Liver (tissue), 9 donors: ENCODE measurements around the gene LAMB4. TPM values are rescaled to one million over a fixed set of nuclear protein-coding genes. Genes with fewer than 3 reads are reported as not detected.

Experiments used
- DNase-seq: peaks from one replicate; pipeline ENCODE4 v3.0.0-alpha.2; 2017; ENCODE audit warnings: low spot score
- H3K27ac ChIP-seq, 2 donors: one replicate each; pipeline ENCODE4 v1.7.0; 2013; ENCODE audit warnings: inconsistent platforms in 2 of 2, low read length in 2 of 2, control low read depth in 1 of 2, low read depth in 1 of 2, mild to moderate bottlenecking in 1 of 2
- H3K27me3 ChIP-seq, 4 donors: one replicate each; pipeline versions ENCODE4 v1.6.1 to v1.7.0; 2013; ENCODE audit warnings: low read length in 3 of 4, inconsistent platforms in 1 of 4, mild to moderate bottlenecking in 1 of 4, moderate library complexity in 1 of 4; ENCODE audit not compliant: control insufficient read depth in 4 of 4, insufficient read depth in 4 of 4
- H3K36me3 ChIP-seq, 4 donors: one replicate each; pipeline versions ENCODE4 v1.6.1 to v1.7.0; 2013; ENCODE audit warnings: low read length in 3 of 4, mild to moderate bottlenecking in 3 of 4, low read depth in 1 of 4, moderate library complexity in 1 of 4; ENCODE audit not compliant: control insufficient read depth in 4 of 4, insufficient read depth in 3 of 4
- H3K4me1 ChIP-seq, 4 donors: one replicate each; pipeline versions ENCODE4 v1.6.1 to v1.7.0; 2013; ENCODE audit warnings: low read length in 3 of 4, mild to moderate bottlenecking in 3 of 4, moderate library complexity in 1 of 4; ENCODE audit not compliant: control insufficient read depth in 4 of 4, insufficient read depth in 4 of 4
- H3K4me3 ChIP-seq, 3 donors: one replicate each; pipeline versions ENCODE4 v1.6.1 to v1.7.0; 2013; ENCODE audit warnings: low read length in 3 of 3, control low read depth in 1 of 3, low read depth in 1 of 3, mild to moderate bottlenecking in 1 of 3
- H3K9ac ChIP-seq, 2 donors: one replicate each; pipeline ENCODE4 v1.7.0; 2013; ENCODE audit warnings: low read length in 2 of 2, mild to moderate bottlenecking in 2 of 2, moderate library complexity in 2 of 2, control low read depth in 1 of 2, low read depth in 1 of 2
- H3K9me3 ChIP-seq, 4 donors: one replicate each; pipeline versions ENCODE4 v1.6.1 to v1.7.0; 2013; ENCODE audit warnings: low read length in 3 of 4; ENCODE audit not compliant: control insufficient read depth in 4 of 4
- CTCF ChIP-seq: fragments of 150-350 bp; IDR thresholded peaks from 2 replicates; pipeline ENCODE4 v1.5.1; 2017; ENCODE audit warnings: improper control_type of control experiment, low read depth, low read length; ENCODE audit not compliant: missing input control
- EGR1 ChIP-seq, 2 donors: IDR thresholded peaks; 2 replicates each; pipeline ENCODE4 v1.6.1; 2016 to 2018; ENCODE audit warnings: antibody characterized with exemption in 2 of 2, low read depth in 2 of 2
- FOXA1 ChIP-seq: IDR thresholded peaks from 2 replicates; pipeline ENCODE4 v1.6.1; 2016; ENCODE audit warnings: antibody characterized with exemption
- FOXA2 ChIP-seq: IDR thresholded peaks from 2 replicates; pipeline ENCODE4 v1.6.1; 2016; ENCODE audit warnings: antibody characterized with exemption
- GABPA ChIP-seq, 2 donors: IDR thresholded peaks in 1 of 2; conservative IDR thresholded peaks in 1 of 2; 2 replicates each; pipeline ENCODE4 v1.6.1; 2016; ENCODE audit warnings: antibody characterized with exemption in 2 of 2, mild to moderate bottlenecking in 1 of 2, moderate library complexity in 1 of 2
- HNF4A ChIP-seq, 2 donors: conservative IDR thresholded peaks; 2 replicates each; pipeline ENCODE4 v1.6.1; 2016; ENCODE audit warnings: antibody characterized with exemption in 2 of 2, mild to moderate bottlenecking in 2 of 2
- HNF4G ChIP-seq: IDR thresholded peaks from 2 replicates; pipeline ENCODE4 v1.6.1; 2016; ENCODE audit warnings: antibody characterized with exemption
- MAX ChIP-seq: IDR thresholded peaks from 2 replicates; pipeline ENCODE4 v1.6.1; 2016; ENCODE audit warnings: antibody characterized with exemption
- NR2F2 ChIP-seq: IDR thresholded peaks from 2 replicates; pipeline ENCODE4 v1.6.1; 2016; ENCODE audit warnings: antibody characterized with exemption
- RAD21 ChIP-seq, 2 donors: IDR thresholded peaks; 2 replicates each; pipeline ENCODE4 v1.6.1; 2016; ENCODE audit warnings: antibody characterized with exemption in 2 of 2, mild to moderate bottlenecking in 2 of 2
- REST ChIP-seq: IDR thresholded peaks from 2 replicates; pipeline ENCODE4 v1.6.1; 2016; ENCODE audit warnings: antibody characterized with exemption, mild to moderate bottlenecking
- RXRA ChIP-seq, 2 donors: IDR thresholded peaks; 2 replicates each; pipeline ENCODE4 v1.6.1; 2017 to 2018; ENCODE audit warnings: antibody characterized with exemption in 2 of 2, mild to moderate bottlenecking in 1 of 2
- SP1 ChIP-seq: IDR thresholded peaks from 2 replicates; pipeline ENCODE4 v1.6.1; 2018; ENCODE audit warnings: antibody characterized with exemption, mild to moderate bottlenecking
- TAF1 ChIP-seq: conservative IDR thresholded peaks from 2 replicates; pipeline ENCODE4 v1.6.1; 2016; ENCODE audit warnings: antibody characterized with exemption, mild to moderate bottlenecking
- ZBTB33 ChIP-seq: IDR thresholded peaks from 2 replicates; pipeline ENCODE4 v1.6.1; 2016; ENCODE audit warnings: antibody characterized with exemption
- WGBS: extraction: QIAGEN DNeasy Blood & Tissue Kit; methylation state at CpG from one replicate; pipeline ENCODE4 v1.1.7; 2013; 5-methylcytosine and 5-hydroxymethylcytosine counted together
- polyA plus RNA-seq, 2 donors: library from polyadenylated mRNA; stranded (reverse) in 1 of 2; unstranded in 1 of 2; fragments of 200-250 nt in 1 of 2; fragments of >200 nt in 1 of 2; fragmentation: Nextera tagmentation in 1 of 2; extraction: Ambion mirVana in 1 of 2; gene quantifications; one replicate each; pipeline versions ENCODE4 v1.2.1 to v1.2.3, GENCODE V29; 2013 to 2015
- total RNA-seq, 2 donors: library from RNA; depleted of rRNA; stranded (reverse); fragments of >200 nt; gene quantifications; one replicate each; pipeline ENCODE4 v1.2.3, GENCODE V29; 2014
- donor health status: healthy.
- donor health status: healthy.
- donor health status: healthy.
- donor health status: healthy.
- donor health status: healthy.

Gene LAMB4
- total and polyA plus RNA-seq, 4 donors: under 0.01 to 0.03 TPM; not detected in 2

GRCh38 chr7:108073305-108074070 is 56.7 kb downstream of the LAMB4 start:
- DNase-seq: no peak
- H3K27me3 ChIP-seq: no peaks in the 10 kb centered on the region
- H3K4me3 ChIP-seq: no peak overlapping the region
- H3K9ac ChIP-seq: no peak overlapping the region
- H3K27ac ChIP-seq: no peak overlapping the region
- no peaks in the 10 kb centered on the region for H3K36me3 ChIP-seq
- H3K9me3 ChIP-seq: no peaks in the 10 kb centered on the region
- TF ChIP-seq REST (no peak), HNF4G (no peak), RXRA (IDR thresholded peaks at IDR 0.05) (no peak)
- no peaks in the 10 kb centered on the region for H3K4me1 ChIP-seq
- WGBS: 89% methylated on average over 3 of the region's 3 CpGs

- no peaks in the 10 kb centered on the region for H3K9me3 ChIP-seq
- H3K27ac ChIP-seq: no peak overlapping the region
- H3K36me3 ChIP-seq: no peaks in the 10 kb centered on the region
- 89% methylated on average over 2 of the region's 2 CpGs for WGBS
- H3K4me1 ChIP-seq: no peaks in the 10 kb centered on the region
- H3K9ac ChIP-seq: no peak overlapping the region
- no peaks in the 10 kb centered on the region for H3K27me3 ChIP-seq
- H3K4me3 ChIP-seq: no peak overlapping the region
- no peak for TF ChIP-seq FOXA1
- TF ChIP-seq EGR1 (IDR thresholded peaks at IDR 0.05; ENCODE audit: low read depth in 2 of 2): no peak
- DNase-seq: no peak
These were observed 57.4 kb downstream of the LAMB4 start for GRCh38 chr7:108072739-108073138.

- WGBS: 89% methylated on average over 2 of the region's 2 CpGs
- no peak overlapping the region for H3K4me3 ChIP-seq
- no peak for TF ChIP-seq TAF1
- no peak for TF ChIP-seq REST
- no peak for TF ChIP-seq ZBTB33
- TF ChIP-seq MAX: no peak
- TF ChIP-seq CTCF: no peak
- no peak for TF ChIP-seq NR2F2
- no peak for TF ChIP-seq HNF4G
- TF ChIP-seq FOXA1: no peak
- no peak for TF ChIP-seq SP1
- TF ChIP-seq RAD21 (IDR thresholded peaks at IDR 0.05): no peak
- no peak for TF ChIP-seq EGR1 (IDR thresholded peaks at IDR 0.05; ENCODE audit: low read depth in 2 of 2)
- TF ChIP-seq HNF4A (conservative IDR thresholded peaks at IDR 0.05): no peak
- no peak for TF ChIP-seq GABPA (IDR thresholded peaks at IDR 0.05 in 1 of 2, conservative IDR thresholded peaks at IDR 0.05 in 1 of 2)
- no peak for TF ChIP-seq FOXA2
- H3K4me1 ChIP-seq: no peaks in the 10 kb centered on the region
- no peaks in the 10 kb centered on the region for H3K36me3 ChIP-seq
- no peaks in the 10 kb centered on the region for H3K27me3 ChIP-seq
- no peak overlapping the region for H3K27ac ChIP-seq
- H3K9ac ChIP-seq: no peak overlapping the region
- H3K9me3 ChIP-seq: no peaks in the 10 kb centered on the region
- DNase-seq: no peak
These were observed 58.0 kb downstream of the LAMB4 start for GRCh38 chr7:108072116-108072515.
